SU-DHL-6 (cell line): ENCODE results near the gene CHCHD2.

ENCODE experiments used
- CTCF ChIP-seq: fragments of 200-600 bp; sonication (generic); IDR thresholded peaks from one replicate; pipeline ENCODE4 v1.5.1; 2017; ENCODE audit warnings: antibody characterized with exemption, mild to moderate bottlenecking, low read length, moderate library complexity; ENCODE audit not compliant: insufficient read depth, poor library complexity, severe bottlenecking
- EZH2phosphoT487 ChIP-seq: fragments of 200-600 bp; sonication (generic), shearing (Covaris generic); conservative IDR thresholded peaks from 2 replicates; pipeline ENCODE4 v1.6.1; 2018; ENCODE audit warnings: mild to moderate bottlenecking, antibody characterized with exemption, low read length, moderate library complexity, mixed read lengths

DNA sequence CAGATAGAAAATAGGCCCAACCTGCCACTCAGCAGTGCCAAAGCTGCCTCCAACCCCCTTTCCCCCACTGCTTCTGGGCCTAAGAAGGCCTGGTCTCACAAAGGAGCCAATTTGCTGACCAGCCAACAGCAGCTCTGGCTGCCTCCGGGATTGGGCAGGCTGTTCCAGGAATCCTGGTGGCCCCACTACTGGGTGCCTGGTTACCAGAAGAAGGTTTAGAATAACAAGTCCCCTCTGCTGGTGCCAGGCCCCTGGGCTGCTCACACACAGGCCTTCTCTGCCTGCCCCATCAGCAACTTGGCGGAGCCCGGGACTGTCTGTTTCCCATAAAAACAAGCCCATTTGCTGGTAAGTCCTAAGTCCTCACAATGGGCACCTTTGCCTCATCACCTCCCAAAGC lies 14.7 kb downstream of the CHCHD2 start:
- TF ChIP-seq CTCF (no peak), EZH2phosphoT487 (no peak)
